ENCODE results near the gene PKHD1. TPM values are rescaled to one million over a fixed set of nuclear protein-coding genes. Genes with fewer than 3 reads are reported as not detected.

Gene PKHD1
- total RNA-seq, 1 experiment from 2014 or later, result under 0.01 TPM

DNA sequence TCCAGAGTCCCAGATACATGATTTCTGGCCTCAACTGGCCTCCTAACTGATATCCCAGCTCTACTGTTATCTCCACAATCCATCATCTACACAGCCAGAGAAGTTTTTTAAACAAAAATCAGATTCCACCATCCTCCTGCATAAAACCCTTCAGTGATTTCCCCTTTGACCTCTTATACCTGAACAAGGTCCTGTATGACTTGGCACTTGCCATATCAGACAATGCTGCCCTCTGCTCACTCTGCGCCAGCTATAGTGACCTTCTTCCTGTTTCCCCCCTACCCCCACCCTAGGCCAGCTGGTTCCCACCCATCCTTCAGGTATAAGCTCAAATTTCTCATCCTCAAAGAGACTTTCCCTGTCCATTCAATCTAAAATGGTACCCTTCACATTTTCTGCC lies 322.2 kb downstream of the PKHD1 start:
- Histone ChIP-seq H3K27me3 (replicated peaks) (no peaks in the 10 kb centered on the region), H3K9me3 (replicated peaks) (no peaks in the 10 kb centered on the region), H3K4me1 (replicated peaks) (no peaks in the 10 kb centered on the region), H3K4me3 (no peak overlapping the region), H3K27ac (no peak overlapping the region), H3K36me3 (no peaks in the 10 kb centered on the region)
- DNase-seq (ENCODE audit: low read depth in 1 of 2, low spot score in 2 of 2), result no peak

- Histone ChIP-seq H3K4me1 (replicated peaks) (no peaks in the 10 kb centered on the region), H3K27ac (no peak overlapping the region), H3K9me3 (replicated peaks) (no peaks in the 10 kb centered on the region), H3K27me3 (replicated peaks) (no peaks in the 10 kb centered on the region), H3K4me3 (no peak overlapping the region), H3K36me3 (no peaks in the 10 kb centered on the region)
- DNase-seq (ENCODE audit: low read depth in 1 of 2, low spot score in 2 of 2), result no peak
Observed at GRCh38 chr6:51753635-51754034, 333.8 kb downstream of the PKHD1 start.

- Histone ChIP-seq H3K27ac (no peak overlapping the region), H3K4me3 (no peak overlapping the region), H3K27me3 (replicated peaks) (no peaks in the 10 kb centered on the region), H3K36me3 (no peaks in the 10 kb centered on the region), H3K4me1 (replicated peaks) (no peaks in the 10 kb centered on the region), H3K9me3 (replicated peaks) (no peaks in the 10 kb centered on the region)
- no peak for DNase-seq (ENCODE audit: low read depth in 1 of 2, low spot score in 2 of 2)
Observed at GRCh38 chr6:51743999-51744398, 343.4 kb downstream of the PKHD1 start.

GRCh38 chr6:51740658-51741057 lies 346.8 kb downstream of the PKHD1 start:
- H3K4me1 ChIP-seq (replicated peaks), result no peaks in the 10 kb centered on the region
- no peaks in the 10 kb centered on the region; the same call in 1 of the 2 replicates for H3K9me3 ChIP-seq (replicated peaks)
- no peaks in the 10 kb centered on the region for H3K36me3 ChIP-seq
- H3K27me3 ChIP-seq (replicated peaks), result 0 out of 2 replicates have a peak, but pooled peaks cover 3% of the 10 kb centered on the region
- DNase-seq (ENCODE audit: low read depth in 1 of 2, low spot score in 2 of 2), result no peak
- H3K27ac ChIP-seq, result no peak overlapping the region
- no peak overlapping the region for H3K4me3 ChIP-seq

DNA sequence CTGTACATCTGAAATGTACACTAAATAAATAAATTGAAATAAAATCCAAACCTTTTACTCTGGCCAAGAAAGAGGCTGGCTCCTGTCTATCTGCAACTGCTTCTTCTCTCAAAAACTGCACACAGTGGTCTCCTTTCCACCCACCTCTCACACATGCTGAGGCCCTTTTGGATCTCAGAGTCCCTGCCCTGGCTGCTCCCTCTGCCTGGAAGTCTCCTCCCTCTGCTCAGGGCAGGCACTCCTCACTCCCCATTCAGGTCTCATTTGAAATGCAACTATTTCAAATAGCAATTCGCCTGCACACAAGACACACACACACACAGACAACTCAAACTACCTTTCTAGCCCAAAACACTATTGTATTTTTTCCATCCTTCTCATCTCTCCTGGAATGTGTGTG lies 348.8 kb downstream of the PKHD1 start:
- Histone ChIP-seq H3K36me3 (no peaks in the 10 kb centered on the region), H3K4me1 (replicated peaks) (no peaks in the 10 kb centered on the region), H3K27me3 (replicated peaks) (0 out of 2 replicates have a peak, but pooled peaks cover 3% of the 10 kb centered on the region), H3K9me3 (replicated peaks) (no peaks in the 10 kb centered on the region; the same call in 1 of the 2 replicates), H3K4me3 (no peak overlapping the region), H3K27ac (no peak overlapping the region)
- DNase-seq (ENCODE audit: low read depth in 1 of 2, low spot score in 2 of 2), result no peak

GRCh38 chr6:51737580-51738360 lies 349.6 kb downstream of the PKHD1 start:
- Histone ChIP-seq H3K9me3 (replicated peaks) (no peaks in the 10 kb centered on the region; the same call in 1 of the 2 replicates), H3K4me1 (replicated peaks) (no peaks in the 10 kb centered on the region), H3K27me3 (replicated peaks) (0 out of 2 replicates have a peak, but pooled peaks cover 3% of the 10 kb centered on the region), H3K36me3 (no peaks in the 10 kb centered on the region), H3K27ac (no peak overlapping the region), H3K4me3 (no peak overlapping the region)
- DNase-seq (ENCODE audit: low read depth in 1 of 2, low spot score in 2 of 2), result no peak

DNA sequence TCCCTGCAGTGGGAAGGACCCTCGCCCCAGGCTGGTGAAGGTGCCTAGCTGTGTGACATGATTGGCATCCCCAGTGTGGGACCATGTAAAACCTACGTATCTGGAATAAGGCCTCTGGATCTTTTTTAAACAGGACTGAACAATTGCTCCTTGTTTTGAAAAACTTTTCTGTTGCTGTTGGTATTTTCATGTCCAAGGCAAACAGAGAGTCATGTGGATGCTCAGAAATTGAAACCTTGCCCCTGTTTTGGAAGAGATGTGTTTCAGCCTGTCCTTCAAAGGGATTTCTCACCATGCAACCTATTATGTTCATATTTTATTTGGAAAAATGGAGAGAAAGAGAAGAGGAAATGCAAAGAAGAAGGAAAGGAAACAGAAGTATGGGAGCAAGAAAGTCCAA lies 362.3 kb downstream of the PKHD1 start:
- no peak for DNase-seq (ENCODE audit: low read depth in 1 of 2, low spot score in 2 of 2)
- Histone ChIP-seq H3K36me3 (no peaks in the 10 kb centered on the region), H3K4me1 (replicated peaks) (no peaks in the 10 kb centered on the region)

GRCh38 chr6:51720327-51720726 lies 367.1 kb downstream of the PKHD1 start:
- no peaks in the 10 kb centered on the region for H3K9me3 ChIP-seq (replicated peaks)
- H3K4me3 ChIP-seq, result no peak overlapping the region
- no peaks in the 10 kb centered on the region for H3K4me1 ChIP-seq (replicated peaks)
- H3K27me3 ChIP-seq (replicated peaks), result no peaks in the 10 kb centered on the region; the same call in 1 of the 2 replicates
- no peak for DNase-seq (ENCODE audit: low read depth in 1 of 2, low spot score in 2 of 2)
- no peak overlapping the region for H3K27ac ChIP-seq
- no peaks in the 10 kb centered on the region for H3K36me3 ChIP-seq

More for the DNA sequence above, 362.3 kb downstream of the PKHD1 start:
- Histone ChIP-seq H3K4me3 (no peak overlapping the region), H3K27me3 (replicated peaks) (no peaks in the 10 kb centered on the region; the same call in 1 of the 2 replicates), H3K27ac (no peak overlapping the region), H3K9me3 (replicated peaks) (no peaks in the 10 kb centered on the region)

DNA sequence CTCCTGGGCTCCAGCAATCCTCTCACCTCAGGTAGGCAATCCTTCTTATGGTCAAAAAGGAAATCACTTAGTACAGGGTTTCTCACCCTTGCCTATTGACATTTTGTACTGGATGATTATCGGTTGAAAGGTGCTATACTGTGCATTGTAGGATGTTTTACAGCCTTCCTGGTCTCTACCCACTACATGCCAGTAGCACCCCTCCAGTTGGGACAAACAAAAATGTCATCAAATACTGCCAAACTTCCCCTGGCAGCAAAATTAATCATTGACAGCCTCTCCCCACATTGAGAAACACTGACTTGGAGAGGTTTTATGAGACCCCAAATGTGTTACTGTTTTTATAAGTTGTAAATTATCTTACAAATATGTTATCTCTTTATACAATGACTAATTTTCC lies 368.1 kb downstream of the PKHD1 start:
- Histone ChIP-seq H3K9me3 (replicated peaks) (no peaks in the 10 kb centered on the region), H3K36me3 (no peaks in the 10 kb centered on the region), H3K4me3 (no peak overlapping the region), H3K4me1 (replicated peaks) (no peaks in the 10 kb centered on the region), H3K27me3 (replicated peaks) (no peaks in the 10 kb centered on the region; the same call in 1 of the 2 replicates), H3K27ac (no peak overlapping the region)
- no peak for DNase-seq (ENCODE audit: low read depth in 1 of 2, low spot score in 2 of 2)

GRCh38 chr6:51718533-51718932 lies 368.9 kb downstream of the PKHD1 start:
- no peak for DNase-seq (ENCODE audit: low read depth in 1 of 2, low spot score in 2 of 2)
- H3K27ac ChIP-seq, result no peak overlapping the region

GRCh38 chr6:51717477-51717876 lies 369.9 kb downstream of the PKHD1 start:
- Histone ChIP-seq H3K4me1 (replicated peaks) (no peaks in the 10 kb centered on the region), H3K27me3 (replicated peaks) (no peaks in the 10 kb centered on the region; the same call in 1 of the 2 replicates), H3K36me3 (no peaks in the 10 kb centered on the region), H3K4me3 (no peak overlapping the region), H3K27ac (no peak overlapping the region), H3K9me3 (replicated peaks) (no peaks in the 10 kb centered on the region)
- DNase-seq (ENCODE audit: low read depth in 1 of 2, low spot score in 2 of 2), result no peak

More at GRCh38 chr6:51718533-51718932, 368.9 kb downstream of the PKHD1 start:
- no peak overlapping the region for H3K4me3 ChIP-seq
- no peaks in the 10 kb centered on the region for H3K9me3 ChIP-seq (replicated peaks)
- H3K36me3 ChIP-seq, result no peaks in the 10 kb centered on the region
- no peaks in the 10 kb centered on the region; the same call in 1 of the 2 replicates for H3K27me3 ChIP-seq (replicated peaks)
- no peaks in the 10 kb centered on the region for H3K4me1 ChIP-seq (replicated peaks)

DNA sequence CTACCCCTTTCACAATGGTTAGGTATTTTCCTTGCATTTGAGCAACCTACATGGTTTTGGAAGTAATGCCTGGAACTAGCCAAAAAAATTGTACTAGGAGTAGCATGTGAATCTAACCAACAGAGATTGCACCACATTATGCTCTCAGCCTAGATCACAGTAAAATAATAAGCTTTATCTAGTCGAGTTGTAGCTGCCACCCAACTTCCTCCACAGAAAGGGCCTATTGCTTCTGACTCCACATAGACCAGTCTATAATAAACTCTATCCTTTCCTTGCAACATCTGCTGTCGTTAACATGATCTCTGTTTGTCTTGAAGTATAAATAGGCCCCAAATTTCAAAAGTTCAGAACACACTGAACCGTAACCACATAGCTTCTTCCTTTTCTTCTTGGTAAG lies 375.5 kb downstream of the PKHD1 start:
- Histone ChIP-seq H3K4me1 (replicated peaks) (no peaks in the 10 kb centered on the region), H3K9me3 (replicated peaks) (no peaks in the 10 kb centered on the region), H3K27me3 (replicated peaks) (peaks cover 4% of the 10 kb centered on the region; the same call in 1 of the 2 replicates), H3K27ac (no peak overlapping the region), H3K4me3 (no peak overlapping the region), H3K36me3 (no peaks in the 10 kb centered on the region)
- DNase-seq (ENCODE audit: low read depth in 1 of 2, low spot score in 2 of 2), result no peak

DNA sequence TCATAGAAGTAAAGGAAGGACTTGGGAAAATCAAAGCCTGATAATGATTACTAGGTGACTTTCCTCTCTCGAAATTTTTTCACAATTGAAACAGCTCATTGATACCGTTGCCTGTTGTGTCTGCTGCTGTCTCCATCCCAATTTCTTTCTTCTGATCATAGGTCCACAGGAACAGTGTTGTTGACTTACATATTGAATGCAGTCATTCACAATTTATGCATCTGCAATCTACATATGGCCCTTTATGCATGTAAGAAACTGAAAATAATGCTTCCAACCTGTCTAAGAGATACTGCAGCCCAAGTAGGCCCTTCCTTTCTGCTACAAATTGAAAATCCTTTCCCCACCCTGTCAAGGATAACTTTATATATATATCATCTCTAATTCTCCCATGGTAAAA lies 381.3 kb downstream of the PKHD1 start:
- Histone ChIP-seq H3K27me3 (replicated peaks) (peaks cover 4% of the 10 kb centered on the region; the same call in 1 of the 2 replicates), H3K9me3 (replicated peaks) (no peaks in the 10 kb centered on the region), H3K4me3 (no peak overlapping the region), H3K4me1 (replicated peaks) (no peaks in the 10 kb centered on the region), H3K27ac (no peak overlapping the region), H3K36me3 (no peaks in the 10 kb centered on the region)
- no peak for DNase-seq (ENCODE audit: low read depth in 1 of 2, low spot score in 2 of 2)

- Histone ChIP-seq H3K36me3 (no peaks in the 10 kb centered on the region), H3K9me3 (replicated peaks) (no peaks in the 10 kb centered on the region), H3K4me1 (replicated peaks) (no peaks in the 10 kb centered on the region), H3K4me3 (no peak overlapping the region), H3K27me3 (replicated peaks) (peaks cover 4% of the 10 kb centered on the region; the same call in 1 of the 2 replicates), H3K27ac (no peak overlapping the region)
- DNase-seq (ENCODE audit: low read depth in 1 of 2, low spot score in 2 of 2), result no peak
Observed at GRCh38 chr6:51704932-51705540, 382.4 kb downstream of the PKHD1 start.

Measured in SJSA1 (cell line).